GM23338 (cell line): Measurements from ENCODE around the gene CD40LG. TPM values are rescaled to one million over a fixed set of nuclear protein-coding genes. Genes with fewer than 3 reads are reported as not detected.

Experiments used
- ATAC-seq: fragments of 200-7000 bp; cut with Tn5 transposase; 3 replicates; pipeline ENCODE4 v1.9.1; 2020
- DNase-seq: peaks from one replicate; pipeline ENCODE4 v3.0.0-alpha.2; 2015; ENCODE audit warnings: low spot score
- H2AFZ ChIP-seq: fragments of 200-600 bp; sonication (generic); 2 replicates; pipeline ENCODE4 v1.8.0; 2016; ENCODE audit warnings: antibody characterized with exemption, mild to moderate bottlenecking, moderate library complexity
- H3F3A ChIP-seq: fragments of 200-600 bp; sonication (generic); replicated peaks from 2 replicates; pipeline ENCODE4 v1.8.0; 2017; ENCODE audit warnings: antibody characterized with exemption, mixed run types, low read depth
- H3K27ac ChIP-seq: fragments of 200-600 bp; sonication (generic); 2 replicates; pipeline ENCODE4 v1.6.1; 2016; ENCODE audit warnings: low read depth
- H3K27me3 ChIP-seq: fragments of 200-600 bp; sonication (generic); 2 replicates; pipeline ENCODE4 v1.8.0; 2016; ENCODE audit warnings: mild to moderate bottlenecking, mixed run types, moderate library complexity; ENCODE audit not compliant: insufficient read depth
- H3K36me3 ChIP-seq: fragments of 200-600 bp; sonication (generic); 2 replicates; pipeline ENCODE4 v1.8.0; 2016; ENCODE audit warnings: mild to moderate bottlenecking; ENCODE audit not compliant: insufficient read depth
- H3K4me1 ChIP-seq: fragments of 200-600 bp; sonication (generic); 2 replicates; pipeline ENCODE4 v1.8.0; 2016; ENCODE audit warnings: mild to moderate bottlenecking, moderate library complexity; ENCODE audit not compliant: insufficient read depth
- H3K4me2 ChIP-seq: fragments of 200-600 bp; sonication (generic); 2 replicates; pipeline ENCODE4 v1.7.1; 2017; ENCODE audit warnings: mixed run types
- H3K4me3 ChIP-seq: fragments of 200-600 bp; sonication (generic); 2 replicates; pipeline ENCODE4 v1.6.1; 2016; ENCODE audit warnings: mixed run types
- H3K79me2 ChIP-seq: fragments of 200-600 bp; sonication (generic); replicated peaks from 2 replicates; pipeline ENCODE4 v1.8.0; 2017; ENCODE audit warnings: mild to moderate bottlenecking; ENCODE audit not compliant: insufficient read depth
- H3K9me2 ChIP-seq: fragments of 200-600 bp; sonication (generic); 2 replicates; pipeline ENCODE4 v1.8.0; 2017; ENCODE audit not compliant: insufficient read depth
- H4K20me1 ChIP-seq: fragments of 200-600 bp; sonication (generic); replicated peaks from 2 replicates; pipeline ENCODE4 v1.8.0; 2017; ENCODE audit warnings: mild to moderate bottlenecking; ENCODE audit not compliant: insufficient read depth
- H3K27ac Mint-ChIP-seq: 2 replicates; pipeline ENCODE4 v1.8.0; 2020; ENCODE audit warnings: inconsistent platforms, mild to moderate bottlenecking, moderate library complexity, mixed read lengths
- H3K27me3 Mint-ChIP-seq: 3 replicates; pipeline ENCODE4 v1.8.0; 2022; ENCODE audit warnings: low read depth, mild to moderate bottlenecking, moderate library complexity, mixed read lengths, inconsistent platforms; ENCODE audit not compliant: insufficient read depth, poor library complexity
- H3K36me3 Mint-ChIP-seq: 3 replicates; pipeline ENCODE4 v1.8.0; 2021; ENCODE audit warnings: low read depth, mild to moderate bottlenecking, inconsistent platforms, moderate library complexity, mixed read lengths
- H3K4me1 Mint-ChIP-seq: 3 replicates; pipeline ENCODE4 v1.8.0; 2020; ENCODE audit warnings: mild to moderate bottlenecking, inconsistent platforms, mixed read lengths
- H3K4me3 Mint-ChIP-seq: 3 replicates; pipeline ENCODE4 v1.8.0; 2021; ENCODE audit warnings: moderate library complexity, mild to moderate bottlenecking, inconsistent platforms, mixed read lengths
- H3K9me3 Mint-ChIP-seq: 3 replicates; pipeline ENCODE4 v1.8.0; 2020; ENCODE audit warnings: moderate library complexity, mild to moderate bottlenecking, inconsistent platforms, mixed read lengths
- CREB1 ChIP-seq: fragments of 250-450 bp; sonication (Bioruptor Pico); IDR thresholded peaks from 2 replicates; pipeline ENCODE4 v1.5.0; 2020; ENCODE audit warnings: low read depth, mild to moderate bottlenecking, moderate library complexity
- CTCF ChIP-seq, 2 experiments: fragments of 200-600 bp in 1 of 2; sonication (generic) in 1 of 2; conservative IDR thresholded peaks; 2 replicates each; pipeline versions ENCODE4 v1.5.1 to v1.6.1; 2016 to 2017; ENCODE audit warnings: antibody characterized with exemption in 2 of 2, low read depth in 2 of 2, mild to moderate bottlenecking in 2 of 2, moderate library complexity in 1 of 2
- EZH2 ChIP-seq: fragments of 200-600 bp; sonication (generic); IDR thresholded peaks from one replicate; pipeline ENCODE4 v1.8.0; 2017; ENCODE audit warnings: antibody characterized with exemption, mild to moderate bottlenecking, low read depth; ENCODE audit not compliant: unreplicated experiment
- EZH2phosphoT487 ChIP-seq: fragments of 200-600 bp; sonication (generic); IDR thresholded peaks from one replicate; pipeline ENCODE4 v1.8.1; 2018; ENCODE audit warnings: antibody characterized with exemption; ENCODE audit not compliant: unreplicated experiment
- JUNB ChIP-seq: IDR thresholded peaks from one replicate; pipeline ENCODE4 v1.6.1; 2016; ENCODE audit warnings: antibody characterized with exemption; ENCODE audit not compliant: unreplicated experiment
- NANOG ChIP-seq: IDR thresholded peaks from 2 replicates; pipeline ENCODE4 v1.6.1; 2016; ENCODE audit warnings: antibody characterized with exemption, borderline replicate concordance
- POLR2AphosphoS5 ChIP-seq: IDR thresholded peaks from 2 replicates; pipeline ENCODE4 v1.6.1; 2016; ENCODE audit warnings: antibody characterized with exemption, low read depth
- REST ChIP-seq: IDR thresholded peaks from one replicate; pipeline ENCODE4 v1.6.1; 2018; ENCODE audit warnings: antibody characterized with exemption; ENCODE audit not compliant: unreplicated experiment
- STAT1 ChIP-seq: IDR thresholded peaks from one replicate; pipeline ENCODE4 v1.6.1; 2016; ENCODE audit warnings: antibody characterized with exemption; ENCODE audit not compliant: unreplicated experiment
- ZNF114 ChIP-seq: fragments of 250-450 bp; sonication (Bioruptor Pico); IDR thresholded peaks from 2 replicates; pipeline ENCODE4 v1.5.0; 2020; ENCODE audit warnings: mild to moderate bottlenecking, moderate library complexity
- ZNF331 ChIP-seq: fragments of 250-450 bp; sonication (Bioruptor Pico); IDR thresholded peaks from 2 replicates; pipeline ENCODE4 v1.5.0; 2020; ENCODE audit warnings: low read depth, mild to moderate bottlenecking, moderate library complexity
- ZNF462 ChIP-seq: fragments of 250-450 bp; sonication (Bioruptor Pico); IDR thresholded peaks from 2 replicates; pipeline ENCODE4 v1.5.0; 2020; ENCODE audit warnings: mild to moderate bottlenecking, moderate library complexity
- polyA plus RNA-seq: library from polyadenylated mRNA; unstranded; fragments of >200 nt; fragmentation: Nextera tagmentation; extraction: Ambion mirVana; gene quantifications from 2 replicates; pipeline ENCODE4 v1.2.1, GENCODE V29; 2016
- total RNA-seq: library from RNA; depleted of rRNA; stranded (reverse); fragments of >200 nt; shearing (Covaris generic); gene quantifications from 2 replicates; pipeline ENCODE4 v1.2.3, GENCODE V29; 2014
- TF ChIP-seq, protein P1 (sequence below): IDR thresholded peaks from 2 replicates; pipeline ENCODE4 v1.6.1; 2016; ENCODE audit warnings: antibody characterized with exemption

CD40LG gene
- total and polyA plus RNA-seq, 2 experiments from 2014 or later = not detected

DNA sequence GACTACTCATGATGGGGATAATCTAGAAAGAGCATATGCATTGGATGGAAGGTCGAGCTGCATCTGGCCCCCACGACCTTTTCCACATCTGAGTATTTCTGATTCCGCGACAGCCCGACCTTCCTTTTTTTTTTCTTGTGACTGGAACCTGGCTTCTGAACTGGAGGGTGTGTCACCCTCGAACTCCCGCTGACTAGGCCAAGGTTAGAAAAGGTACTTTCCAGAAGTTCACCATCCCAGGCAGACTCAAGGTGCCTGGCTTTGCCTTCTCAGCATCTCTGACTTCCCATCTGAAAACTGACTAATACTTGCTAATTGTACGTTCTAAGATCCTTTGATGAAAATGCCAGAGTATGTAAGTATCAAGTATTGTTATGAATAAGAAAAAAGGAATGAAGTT is 49.3 kb upstream of the CD40LG start:
- ATAC-seq = no peak
- Histone ChIP-seq H3K27ac (no peak overlapping the region), H3K27me3 (no peaks in the 10 kb centered on the region), H3F3A (no peaks in the 10 kb centered on the region), H3K4me3 (no peak overlapping the region), H3K4me2 (no peak overlapping the region), H3K79me2 (no peaks in the 10 kb centered on the region), H3K9me2 (no peaks in the 10 kb centered on the region), H4K20me1 (no peaks in the 10 kb centered on the region), H3K36me3 (no peaks in the 10 kb centered on the region), H2AFZ (no peak overlapping the region), H3K4me1 (no peaks in the 10 kb centered on the region)
- TF ChIP-seq CREB1 (CRISPR knock-in tag) (no peak), REST (no peak), JUNB (no peak), ZNF331 (CRISPR knock-in tag) (no peak), STAT1 (no peak), NANOG (no peak), CTCF (conservative IDR thresholded peaks at IDR 0.05; ENCODE audit: low read depth in 2 of 2) (no peak), POLR2AphosphoS5 (no peak), ZNF462 (CRISPR knock-in tag) (no peak), EZH2phosphoT487 (no peak), EZH2 (no peak), ZNF114 (no peak)
- TF ChIP-seq, protein P1, sequence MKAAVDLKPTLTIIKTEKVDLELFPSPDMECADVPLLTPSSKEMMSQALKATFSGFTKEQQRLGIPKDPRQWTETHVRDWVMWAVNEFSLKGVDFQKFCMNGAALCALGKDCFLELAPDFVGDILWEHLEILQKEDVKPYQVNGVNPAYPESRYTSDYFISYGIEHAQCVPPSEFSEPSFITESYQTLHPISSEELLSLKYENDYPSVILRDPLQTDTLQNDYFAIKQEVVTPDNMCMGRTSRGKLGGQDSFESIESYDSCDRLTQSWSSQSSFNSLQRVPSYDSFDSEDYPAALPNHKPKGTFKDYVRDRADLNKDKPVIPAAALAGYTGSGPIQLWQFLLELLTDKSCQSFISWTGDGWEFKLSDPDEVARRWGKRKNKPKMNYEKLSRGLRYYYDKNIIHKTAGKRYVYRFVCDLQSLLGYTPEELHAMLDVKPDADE = no peak
- H3K27ac Mint-ChIP-seq = no peak overlapping the region
- DNase-seq = no peak
- H3K36me3 Mint-ChIP-seq = no peaks in the 10 kb centered on the region
- no peaks in the 10 kb centered on the region for H3K9me3 Mint-ChIP-seq
- H3K4me1 Mint-ChIP-seq = no peaks in the 10 kb centered on the region
- peaks cover 2% of the 10 kb centered on the region for H3K27me3 Mint-ChIP-seq
- no peak overlapping the region for H3K4me3 Mint-ChIP-seq
